Stimulated activated CD4-positive, alpha-beta T cell treated with anti-CD3 and anti-CD28 coated beads, TNF-alpha, amount 100 ng/mL, for 4 hours (primary cell): ENCODE results near the gene CR1.
"Not testable (repeated sequence)": the region's sequence is repeated elsewhere in the genome, so short reads cannot be mapped to it uniquely, and the experiment has no call there.

Experiments used
- DNase-seq, 3 experiments: peaks; one replicate each; pipeline ENCODE4 v3.0.0-alpha.2; 2020; ENCODE audit warnings: low read depth in 3 of 3

CR1 gene

DNA sequence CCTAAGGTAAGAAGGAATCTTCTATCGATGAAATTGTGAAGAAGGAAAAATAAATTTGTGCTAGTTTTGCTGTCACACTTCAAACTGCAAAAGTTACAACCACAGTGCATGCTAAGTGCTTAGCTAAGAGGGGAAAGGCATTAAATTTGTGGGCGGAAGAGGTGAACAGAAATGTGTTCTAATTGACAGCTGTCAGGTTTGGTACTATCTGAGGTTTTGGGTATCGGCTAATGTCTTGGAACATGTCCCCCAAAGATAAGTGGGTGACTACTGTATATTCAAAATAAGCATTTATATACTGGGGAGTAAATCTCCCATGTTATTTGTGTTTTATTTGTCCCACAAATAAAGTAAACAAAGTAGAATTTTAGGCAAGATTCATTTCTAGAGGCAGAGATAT is 8.0 kb downstream of the CR1 start:
- no peak for DNase-seq

DNA sequence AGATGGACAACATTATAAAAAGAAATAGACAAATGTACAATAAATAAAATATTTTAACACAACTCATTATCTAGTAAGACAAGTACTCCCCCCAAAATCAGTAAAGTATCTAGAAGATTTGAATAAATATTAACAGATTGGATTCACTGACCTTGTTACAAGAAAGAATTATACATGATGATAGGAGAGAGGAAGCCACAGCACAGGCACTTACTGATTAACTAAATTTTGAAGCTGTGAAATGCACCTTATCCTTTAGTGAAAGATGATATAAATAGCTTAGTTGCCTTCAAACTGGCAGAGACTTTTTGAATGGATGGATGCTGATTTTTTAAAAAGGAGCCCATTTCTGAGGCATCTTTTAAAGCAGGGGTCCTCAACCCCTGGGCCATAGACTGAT is 8.5 kb downstream of the CR1 start:
- no peak for DNase-seq

DNA sequence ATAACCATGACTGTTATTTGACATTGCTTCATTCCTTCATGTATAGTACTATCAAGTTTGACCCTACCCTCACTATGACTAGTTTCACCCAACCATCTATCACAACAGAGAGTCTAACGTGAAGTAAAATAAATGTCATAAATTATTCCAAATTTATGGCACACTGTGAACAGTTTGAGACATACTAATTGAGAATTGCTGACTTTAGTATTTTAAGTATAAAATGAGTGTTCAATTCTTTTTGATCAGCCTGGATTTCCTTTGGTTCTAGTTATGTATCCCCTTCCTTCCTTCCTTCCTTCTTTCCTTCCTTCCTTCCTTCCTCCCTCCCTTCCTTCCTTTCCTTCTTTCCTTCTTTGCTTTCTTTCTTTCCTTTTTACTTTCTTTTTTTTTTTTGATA is 14.5 kb downstream of the CR1 start:
- no peak for DNase-seq

DNA sequence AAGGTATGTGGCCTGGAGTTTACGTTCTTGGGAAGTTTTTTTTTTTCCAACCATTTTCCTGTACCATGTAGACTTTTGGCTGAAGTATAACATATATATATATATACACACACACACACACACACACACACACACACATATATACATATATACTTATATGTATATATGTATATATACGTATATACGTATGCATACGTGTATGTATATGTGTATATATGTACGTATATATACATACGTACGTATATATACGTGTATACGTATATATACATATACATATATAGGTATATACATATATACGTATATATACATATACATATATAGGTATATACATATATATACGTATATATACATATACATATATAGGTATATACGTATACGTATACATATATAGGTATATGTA is 18.9 kb downstream of the CR1 start:
- no peak for DNase-seq

DNA sequence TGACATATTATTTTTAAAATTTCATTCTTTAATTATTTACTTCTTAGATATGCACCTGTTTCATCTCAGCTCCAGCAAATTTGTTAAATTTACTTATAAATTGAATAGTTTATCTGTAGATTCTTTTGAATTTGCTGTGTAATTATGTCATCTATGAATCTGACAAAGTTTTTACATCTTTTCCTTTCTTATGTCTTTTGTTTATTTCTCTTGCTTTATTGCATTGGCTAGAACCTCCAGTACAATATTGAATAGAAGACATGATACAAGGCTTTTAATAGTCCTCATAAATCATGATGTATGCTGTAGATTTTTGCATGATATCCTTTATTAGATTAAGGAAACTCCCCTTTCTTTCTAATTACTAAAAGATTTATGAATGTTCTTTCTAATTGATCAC is 20.8 kb downstream of the CR1 start:
- DNase-seq = no peak

DNA sequence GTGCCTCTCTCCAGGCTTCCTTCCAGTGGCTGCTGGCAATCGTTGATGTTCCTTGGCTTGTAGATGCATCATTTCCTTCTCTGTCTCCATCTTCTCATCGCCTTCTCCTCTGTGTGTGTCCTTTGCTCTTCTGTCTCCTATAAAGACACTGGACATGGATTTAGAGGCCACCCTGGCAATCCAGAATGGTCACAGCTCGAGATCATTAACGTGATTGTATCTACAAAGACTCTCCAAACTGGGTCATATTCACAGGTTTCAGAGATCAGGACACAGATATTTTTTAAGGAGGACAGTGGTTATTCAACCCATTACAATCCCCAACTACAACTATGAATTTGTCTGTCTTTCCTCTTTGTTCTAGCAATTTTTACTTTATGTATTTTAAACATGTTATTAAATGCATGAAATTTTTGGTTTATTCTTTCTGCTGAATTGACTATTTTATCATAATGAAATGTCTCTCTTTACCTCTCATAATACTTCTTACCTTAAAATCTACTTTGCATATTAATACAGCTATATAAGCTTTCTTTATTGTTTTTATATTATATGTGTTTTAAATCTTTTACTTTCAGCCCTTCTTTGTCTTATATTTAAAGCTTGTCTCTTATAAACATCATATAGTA is 22.8 kb downstream of the CR1 start:
- DNase-seq = no peak

DNA sequence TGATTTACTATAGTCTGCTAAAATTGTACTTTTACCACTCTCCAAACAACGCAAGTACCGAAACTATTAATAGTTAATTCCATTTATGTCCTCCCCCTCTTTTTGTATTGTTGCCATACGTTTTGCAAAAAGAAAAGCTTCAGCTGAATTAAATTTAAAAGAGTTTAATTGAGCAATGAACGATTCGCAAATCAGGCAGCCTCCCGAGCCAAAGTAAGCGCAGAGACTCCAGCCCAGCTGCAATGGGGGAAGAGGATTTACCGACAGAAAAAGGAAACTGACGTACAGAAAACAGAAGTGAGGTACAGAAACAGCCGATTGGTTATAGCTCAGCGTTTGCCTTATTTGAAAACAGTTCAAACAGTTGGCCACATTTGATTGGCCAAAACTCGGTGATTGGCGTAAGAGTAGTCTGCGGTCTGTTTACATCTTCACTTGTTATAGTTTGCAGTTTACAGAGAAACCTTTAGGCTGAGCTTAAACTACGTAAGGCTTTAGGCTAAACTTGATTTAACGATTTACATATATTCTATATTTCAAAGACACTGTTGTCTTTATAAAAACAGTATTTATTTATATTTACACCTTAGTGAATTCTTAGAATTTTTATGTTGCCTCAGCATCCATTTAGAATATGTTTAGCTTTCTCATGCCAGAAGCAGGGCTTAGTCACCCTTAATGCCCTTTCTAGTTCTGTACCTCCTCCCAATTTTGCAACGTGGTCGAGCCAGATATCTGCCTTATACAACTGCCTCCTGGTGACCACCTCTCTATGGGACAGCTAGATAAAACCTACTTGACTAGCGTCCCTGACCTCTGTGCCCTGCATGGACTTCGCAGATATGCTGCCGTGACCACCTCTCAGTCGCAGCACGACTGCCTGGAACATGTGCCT is 23.8 kb downstream of the CR1 start:
- no peak for DNase-seq

DNA sequence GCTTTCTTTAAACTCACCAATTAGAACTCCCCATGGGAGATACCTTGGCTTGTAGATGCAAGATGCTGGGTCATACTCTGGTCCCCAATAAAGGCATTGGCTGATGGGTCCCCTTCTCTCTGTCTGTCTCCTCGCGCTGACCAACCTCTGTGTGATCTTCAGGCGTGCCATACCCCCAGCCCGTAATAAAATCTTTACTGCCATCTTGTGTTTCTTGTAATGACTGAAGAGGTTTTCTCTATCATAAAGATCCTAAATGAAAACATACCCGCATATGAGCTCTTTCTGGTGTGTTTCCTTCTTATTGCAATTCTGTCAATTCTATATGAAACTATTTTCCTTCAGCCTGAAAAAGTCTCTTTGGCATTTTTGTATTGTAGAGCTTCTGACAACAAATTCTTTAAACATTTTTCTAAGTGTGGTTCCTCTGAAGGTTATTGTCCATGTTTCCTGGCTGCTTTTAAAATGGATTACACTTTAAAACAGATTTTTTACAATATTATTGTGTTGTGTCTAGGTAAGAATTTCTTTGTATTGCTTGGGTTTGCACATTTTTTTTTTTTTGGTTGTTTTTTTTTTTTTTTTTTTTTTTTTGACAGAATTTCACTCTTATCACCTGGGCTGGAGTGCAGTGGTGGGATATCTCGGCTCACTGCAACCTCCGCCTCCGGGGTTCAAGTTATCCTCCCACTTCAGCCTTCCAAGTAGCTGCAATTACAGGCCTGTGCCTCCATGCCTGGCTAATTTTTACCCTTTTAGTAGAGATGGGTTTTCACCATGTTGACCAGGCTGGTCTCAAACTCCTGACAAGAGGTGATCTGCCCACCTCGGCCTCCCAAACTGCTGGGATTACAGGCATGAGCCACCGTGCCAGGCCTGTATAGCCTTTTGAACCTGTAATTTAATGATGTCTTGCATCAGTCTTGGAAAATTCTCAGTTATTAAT is 24.7 kb downstream of the CR1 start:
- DNase-seq = not testable (repeated sequence)

DNA sequence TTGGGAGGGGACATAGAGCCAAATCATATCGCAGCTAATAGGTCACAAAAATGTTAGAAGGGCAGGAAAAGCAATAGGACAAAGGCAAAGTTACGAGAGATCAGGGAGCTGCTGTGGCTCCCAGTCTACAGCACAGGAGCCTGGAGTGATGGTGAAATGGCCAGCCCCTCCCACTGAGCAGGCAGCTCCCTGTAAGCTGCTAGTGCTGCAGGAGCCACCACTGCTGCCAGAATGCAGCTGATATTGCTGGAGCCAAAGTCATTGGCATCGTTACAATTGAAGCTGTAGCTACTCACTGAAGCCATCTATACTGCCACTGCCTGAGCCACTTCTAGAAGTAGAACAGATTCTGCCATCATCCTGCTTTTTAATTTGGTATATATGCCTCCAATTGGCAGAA is 29.3 kb downstream of the CR1 start:
- not testable (repeated sequence) for DNase-seq

DNA sequence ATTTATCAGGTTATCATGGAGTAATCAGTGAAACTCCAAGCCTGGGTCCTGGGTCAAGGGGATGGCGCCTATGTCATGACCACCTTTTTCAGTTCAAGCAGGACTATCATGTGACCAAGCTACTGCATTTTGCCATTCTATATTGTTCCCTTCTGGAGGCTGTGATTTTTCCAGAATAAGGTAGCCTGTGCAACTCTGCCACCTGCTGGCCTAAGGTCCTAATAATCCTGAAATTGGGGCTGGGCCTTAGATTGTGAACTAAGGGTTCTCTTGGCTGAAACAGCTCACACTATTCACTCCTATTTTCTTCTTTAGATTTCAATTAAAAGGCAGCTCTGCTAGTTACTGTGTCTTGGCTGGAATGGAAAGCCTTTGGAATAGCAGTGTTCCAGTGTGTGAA is 32.4 kb downstream of the CR1 start:
- DNase-seq = not testable (repeated sequence)

DNA sequence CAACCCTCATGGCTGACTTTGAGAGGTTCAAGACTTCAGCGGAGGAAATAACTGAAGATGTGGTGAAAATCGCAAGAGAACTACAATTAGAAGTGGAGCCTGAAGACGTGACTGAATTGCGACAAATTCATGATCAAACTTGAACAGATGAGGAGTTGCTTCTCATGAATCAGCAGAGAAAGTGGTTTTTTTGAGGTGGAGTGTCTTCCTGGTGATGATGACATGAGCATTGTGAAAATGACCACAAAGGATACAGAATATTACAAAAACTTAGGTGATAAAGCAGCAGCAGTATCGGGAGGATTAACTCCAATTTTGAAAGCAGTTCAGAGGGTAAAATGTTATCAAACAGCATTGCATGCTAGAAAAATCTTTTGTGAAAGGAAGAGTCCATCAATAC is 40.3 kb downstream of the CR1 start:
- DNase-seq = not testable (repeated sequence)

DNA sequence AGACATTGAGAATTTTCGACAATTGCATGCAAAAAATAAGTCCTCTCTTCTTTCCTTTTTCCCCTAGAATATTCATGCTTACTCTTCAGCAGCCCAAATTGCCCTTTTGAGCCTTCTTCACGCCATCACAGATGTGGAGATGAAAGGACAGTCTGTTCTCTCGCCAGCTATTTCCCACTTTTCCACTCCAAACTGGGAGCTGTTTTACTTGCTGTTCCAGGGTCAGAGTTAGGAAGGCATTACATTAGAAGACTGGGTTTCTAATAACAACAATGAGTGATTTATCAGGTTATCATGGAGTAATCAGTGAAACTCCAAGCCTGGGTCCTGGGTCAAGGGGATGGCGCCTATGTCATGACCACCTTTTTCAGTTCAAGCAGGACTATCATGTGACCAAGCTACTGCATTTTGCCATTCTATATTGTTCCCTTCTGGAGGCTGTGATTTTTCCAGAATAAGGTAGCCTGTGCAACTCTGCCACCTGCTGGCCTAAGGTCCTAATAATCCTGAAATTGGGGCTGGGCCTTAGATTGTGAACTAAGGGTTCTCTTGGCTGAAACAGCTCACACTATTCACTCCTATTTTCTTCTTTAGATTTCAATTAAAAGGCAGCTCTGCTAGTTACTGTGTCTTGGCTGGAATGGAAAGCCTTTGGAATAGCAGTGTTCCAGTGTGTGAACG is 50.9 kb downstream of the CR1 start:
- DNase-seq = not testable (repeated sequence)

DNA sequence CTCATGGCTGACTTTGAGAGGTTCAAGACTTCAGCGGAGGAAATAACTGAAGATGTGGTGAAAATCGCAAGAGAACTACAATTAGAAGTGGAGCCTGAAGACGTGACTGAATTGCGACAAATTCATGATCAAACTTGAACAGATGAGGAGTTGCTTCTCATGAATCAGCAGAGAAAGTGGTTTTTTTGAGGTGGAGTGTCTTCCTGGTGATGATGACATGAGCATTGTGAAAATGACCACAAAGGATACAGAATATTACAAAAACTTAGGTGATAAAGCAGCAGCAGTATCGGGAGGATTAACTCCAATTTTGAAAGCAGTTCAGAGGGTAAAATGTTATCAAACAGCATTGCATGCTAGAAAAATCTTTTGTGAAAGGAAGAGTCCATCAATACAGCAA is 58.9 kb downstream of the CR1 start:
- DNase-seq = not testable (repeated sequence)

DNA sequence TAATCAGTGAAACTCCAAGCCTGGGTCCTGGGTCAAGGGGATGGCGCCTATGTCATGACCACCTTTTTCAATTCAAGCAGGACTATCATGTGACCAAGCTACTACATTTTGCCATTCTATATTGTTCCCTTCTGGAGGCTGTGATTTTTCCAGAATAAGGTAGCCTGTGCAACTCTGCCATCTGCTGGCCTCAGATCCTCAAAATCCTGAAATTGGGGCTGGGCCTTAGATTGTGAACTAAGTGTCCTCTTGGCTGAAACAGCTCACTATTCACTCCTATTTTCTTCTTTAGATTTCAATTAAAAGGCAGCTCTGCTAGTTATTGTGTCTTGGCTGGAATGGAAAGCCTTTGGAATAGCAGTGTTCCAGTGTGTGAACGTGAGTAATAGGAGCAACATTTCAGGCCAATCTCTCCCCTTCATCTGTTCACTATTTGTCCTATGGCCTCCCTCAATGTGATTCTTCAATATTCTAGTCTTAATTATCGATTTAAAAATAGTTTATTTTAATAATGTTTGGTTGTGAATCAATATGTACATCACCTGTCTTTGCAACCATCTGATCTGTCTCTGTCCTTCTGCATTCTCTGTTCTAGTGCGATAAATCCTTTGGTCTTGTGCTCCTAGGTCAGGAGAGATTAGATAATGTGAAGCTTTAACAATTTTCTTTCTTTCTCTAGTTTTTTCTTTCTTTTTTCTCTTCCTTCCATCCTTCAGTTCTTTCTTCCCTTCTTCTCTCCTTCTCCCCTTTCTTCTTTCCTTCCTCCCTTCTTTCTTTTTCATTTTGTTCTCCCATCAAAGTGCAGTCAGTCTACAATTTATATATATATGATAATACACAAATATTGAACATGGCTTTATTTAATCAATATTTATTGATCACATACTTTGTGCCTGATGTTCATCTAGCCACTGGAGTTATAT is 69.8 kb downstream of the CR1 start:
- DNase-seq = no peak

DNA sequence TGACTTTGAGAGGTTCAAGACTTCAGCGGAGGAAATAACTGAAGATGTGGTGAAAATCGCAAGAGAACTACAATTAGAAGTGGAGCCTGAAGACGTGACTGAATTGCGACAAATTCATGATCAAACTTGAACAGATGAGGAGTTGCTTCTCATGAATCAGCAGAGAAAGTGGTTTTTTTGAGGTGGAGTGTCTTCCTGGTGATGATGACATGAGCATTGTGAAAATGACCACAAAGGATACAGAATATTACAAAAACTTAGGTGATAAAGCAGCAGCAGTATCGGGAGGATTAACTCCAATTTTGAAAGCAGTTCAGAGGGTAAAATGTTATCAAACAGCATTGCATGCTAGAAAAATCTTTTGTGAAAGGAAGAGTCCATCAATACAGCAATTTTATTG is 76.0 kb downstream of the CR1 start:
- DNase-seq = not testable (repeated sequence)

DNA sequence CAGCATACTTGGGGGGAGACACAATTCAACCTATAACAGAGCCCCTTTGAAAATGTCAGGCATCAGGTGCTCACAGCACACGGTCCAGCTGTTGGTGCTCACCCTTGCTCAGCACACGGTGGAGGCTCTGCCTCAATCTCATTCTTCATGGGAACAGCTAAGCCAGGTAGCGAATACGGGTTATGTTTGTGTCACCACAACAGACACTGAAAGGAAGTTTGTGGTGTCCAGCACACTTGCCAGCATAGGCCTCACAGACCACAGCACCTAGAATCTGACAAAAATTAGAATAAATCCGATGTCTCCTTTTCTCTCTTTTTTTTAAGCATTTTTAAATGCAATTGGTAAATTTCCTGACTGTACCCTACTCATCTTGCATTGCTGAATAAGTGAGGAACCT is 77.1 kb downstream of the CR1 start:
- not testable (repeated sequence) for DNase-seq

DNA sequence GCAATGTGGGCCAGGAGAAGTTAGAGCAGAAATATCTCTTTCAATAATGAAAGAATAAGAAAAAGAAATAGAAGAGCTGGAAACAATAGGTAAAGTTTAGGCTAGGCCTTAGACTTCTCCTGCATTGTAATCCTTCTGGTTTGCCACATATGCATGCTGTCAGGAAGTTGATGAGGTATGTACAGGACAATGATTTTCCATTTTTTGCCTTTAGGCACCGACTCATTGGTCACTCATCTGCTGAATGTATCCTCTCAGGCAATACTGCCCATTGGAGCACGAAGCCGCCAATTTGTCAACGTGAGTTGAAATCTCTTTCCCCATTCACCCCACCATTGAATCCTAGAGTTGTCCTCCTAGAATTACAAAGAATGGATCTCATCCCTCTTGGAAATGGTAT is 79.4 kb downstream of the CR1 start:
- DNase-seq = not testable (repeated sequence)

DNA sequence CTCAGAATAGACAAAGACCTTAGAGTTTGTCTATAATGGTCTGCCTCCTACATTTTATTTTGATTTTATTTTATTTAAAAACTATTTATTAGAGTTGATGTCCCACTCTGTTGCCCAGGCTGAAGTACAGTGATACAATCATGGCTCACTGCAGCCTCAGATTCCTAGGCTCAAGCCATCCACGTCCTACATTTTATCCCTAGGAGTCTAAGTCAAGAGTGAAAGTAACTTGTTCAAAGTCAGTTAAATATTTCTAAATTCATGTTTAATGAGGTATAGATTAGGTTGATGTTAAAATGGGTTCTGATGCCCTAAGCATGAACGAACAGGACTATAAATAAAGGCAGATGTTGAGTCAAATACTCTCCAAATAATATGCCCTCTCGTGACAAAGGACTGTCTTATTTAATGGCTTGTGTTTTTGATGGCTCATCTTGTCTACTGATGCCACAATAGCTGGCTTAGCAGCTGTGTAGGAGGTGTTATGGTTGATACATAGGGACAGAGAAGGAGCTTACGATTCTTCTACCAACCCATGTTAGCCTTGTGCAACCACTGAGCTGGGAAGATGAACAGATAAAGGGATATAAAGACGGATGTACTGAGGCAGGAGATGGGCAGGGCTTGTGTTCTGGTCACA is 83.0 kb downstream of the CR1 start:
- DNase-seq = no peak

DNA sequence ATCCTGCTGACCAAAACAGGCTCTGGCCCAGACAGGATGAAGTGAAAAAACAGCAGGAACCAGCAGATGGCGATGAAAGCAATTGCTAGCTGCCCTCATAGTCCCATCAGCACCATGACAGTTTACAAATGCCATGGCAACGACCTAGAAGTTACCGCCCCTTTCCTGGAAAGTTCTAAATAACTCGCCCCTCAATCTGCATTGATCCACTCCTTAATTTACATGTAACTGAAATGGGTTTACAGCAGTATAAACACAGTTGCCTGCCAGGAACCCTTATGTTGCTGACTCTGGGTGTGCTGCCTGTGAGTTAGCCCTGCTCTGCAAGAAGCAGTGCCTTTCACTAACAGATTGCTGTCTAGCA is 83.5 kb downstream of the CR1 start:
- DNase-seq = no peak

DNA sequence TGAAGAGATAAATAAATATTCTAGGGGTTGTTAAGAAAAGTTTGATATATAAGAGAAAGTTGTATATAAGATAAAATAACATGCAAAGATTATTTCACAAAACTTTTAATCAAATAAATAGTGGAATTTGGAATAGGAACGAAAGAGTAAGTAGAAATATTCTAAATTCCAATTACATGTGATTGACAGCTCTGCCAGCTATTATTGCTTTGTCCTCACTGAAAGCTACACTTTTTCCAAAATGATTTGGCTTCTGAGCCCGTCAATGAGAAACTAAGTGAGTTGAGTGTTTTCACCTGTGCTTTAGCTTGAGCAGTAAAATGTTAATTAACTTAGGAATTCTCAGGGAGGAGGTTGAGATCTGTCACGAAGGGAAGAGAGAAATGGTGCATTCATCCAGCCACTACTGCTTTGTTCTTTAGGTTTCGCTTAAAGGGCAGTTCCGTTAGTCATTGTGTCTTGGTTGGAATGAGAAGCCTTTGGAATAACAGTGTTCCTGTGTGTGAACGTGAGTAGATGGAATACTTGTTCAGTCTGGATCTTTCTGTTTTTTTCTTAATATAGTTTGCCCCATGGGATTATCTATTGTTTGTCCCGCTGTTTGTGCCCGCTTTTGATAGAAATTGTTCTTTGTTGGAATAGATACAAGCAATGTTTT is 85.7 kb downstream of the CR1 start:
- DNase-seq = no peak
